Skeletal muscle cell (primary cell): ENCODE data around the gene DAB2IP.
A peak's percentile ranks its signal among the peaks of the same experiment; 100 is the strongest.
"Not testable (repeated sequence)": the region's sequence is repeated elsewhere in the genome, so short reads cannot be mapped to it uniquely, and the experiment has no call there.

Source experiments
- DNase-seq: peaks from one replicate; pipeline ENCODE4 v3.0.0-alpha.2; 2010; ENCODE audit warnings: low read depth
- H3K4me3 ChIP-seq: 2 replicates; pipeline ENCODE4 v1.5.1; 2011; ENCODE audit warnings: low read depth, mild to moderate bottlenecking, control low read depth, low read length, moderate library complexity

The DAB2IP gene

DNA sequence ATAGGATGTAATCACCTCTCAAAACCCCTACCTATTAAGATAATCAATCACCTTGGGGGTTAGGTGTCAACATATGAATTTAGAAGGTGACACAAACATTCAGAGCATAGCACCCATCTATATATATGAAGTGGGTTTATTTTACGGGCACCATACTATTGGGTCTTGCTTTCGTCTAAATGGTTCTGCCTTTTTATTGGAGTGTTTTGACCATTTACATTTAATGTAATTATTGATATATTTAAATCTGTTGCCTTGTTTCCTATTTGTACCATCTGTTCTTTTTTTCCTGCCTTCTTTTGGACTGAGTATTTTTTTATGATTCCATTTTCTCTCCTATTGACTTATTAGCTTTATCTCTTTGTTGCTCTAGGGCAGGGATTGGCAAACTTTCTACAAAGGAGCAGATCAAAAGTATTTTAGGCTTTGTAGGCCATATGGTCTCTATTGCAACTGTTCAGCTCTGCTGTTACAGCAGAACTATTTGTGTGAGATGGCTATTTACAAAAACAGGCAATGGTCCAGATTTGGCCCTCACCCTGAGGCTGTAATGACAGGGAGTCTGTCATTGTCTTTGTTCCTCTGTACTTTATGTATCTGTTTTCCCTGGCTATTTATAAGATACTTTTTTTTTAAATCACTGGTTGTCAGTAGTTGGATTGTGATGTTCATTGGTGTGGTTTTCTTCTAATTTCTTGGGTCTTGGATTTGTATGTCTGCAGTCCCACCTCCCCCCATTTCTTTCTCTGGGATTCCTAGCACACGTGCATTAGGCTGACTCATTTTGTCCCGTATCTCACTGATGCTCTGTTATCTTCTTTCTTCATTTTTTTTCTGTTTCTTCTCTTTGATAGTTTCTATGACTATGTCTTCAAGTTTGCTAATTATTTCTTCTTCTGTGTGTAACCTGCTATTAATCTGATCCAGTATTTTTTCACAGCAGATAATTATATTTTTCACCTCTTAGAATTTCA lies 127.1 kb downstream of the DAB2IP start:
- H3K4me3 ChIP-seq: no peak overlapping the region
- no peak for DNase-seq

DNA sequence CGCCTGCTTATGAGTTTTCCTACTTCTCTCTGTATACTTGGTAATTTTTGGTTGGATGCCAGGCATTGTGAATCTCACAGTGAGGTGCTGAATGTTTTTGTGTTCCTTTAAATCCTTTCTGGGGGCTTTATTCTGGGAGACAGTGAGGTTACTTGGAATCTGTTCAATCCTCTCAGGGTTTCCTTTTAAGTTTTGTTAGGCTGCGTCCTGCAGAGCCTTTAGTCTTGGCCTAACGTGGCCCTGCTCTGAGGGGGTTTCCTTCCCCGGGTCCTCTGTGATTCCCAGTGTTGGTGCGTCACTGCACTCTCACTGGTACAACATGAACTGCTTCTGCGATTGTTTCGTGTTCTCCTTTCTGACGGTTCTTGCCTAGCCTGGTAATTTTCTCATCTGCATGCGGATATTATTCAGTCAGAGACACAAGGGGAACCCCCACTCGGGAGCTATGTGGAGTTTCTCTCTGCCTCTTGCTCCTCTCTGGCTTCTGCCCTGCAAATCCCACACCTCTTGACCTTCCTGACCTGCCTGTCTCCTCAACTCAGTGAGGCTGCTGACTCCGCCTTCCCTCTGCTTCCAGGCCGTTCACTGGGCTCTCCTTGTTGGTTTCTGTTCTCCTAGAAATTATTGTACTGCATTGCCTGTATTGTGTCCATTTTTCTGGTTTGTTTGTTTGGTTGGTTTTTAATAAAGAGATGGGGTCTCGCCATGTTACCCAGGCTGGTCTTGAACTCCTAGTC lies 128.1 kb downstream of the DAB2IP start:
- H3K4me3 ChIP-seq: no peak overlapping the region
- DNase-seq: peak; percentile 36

DNA sequence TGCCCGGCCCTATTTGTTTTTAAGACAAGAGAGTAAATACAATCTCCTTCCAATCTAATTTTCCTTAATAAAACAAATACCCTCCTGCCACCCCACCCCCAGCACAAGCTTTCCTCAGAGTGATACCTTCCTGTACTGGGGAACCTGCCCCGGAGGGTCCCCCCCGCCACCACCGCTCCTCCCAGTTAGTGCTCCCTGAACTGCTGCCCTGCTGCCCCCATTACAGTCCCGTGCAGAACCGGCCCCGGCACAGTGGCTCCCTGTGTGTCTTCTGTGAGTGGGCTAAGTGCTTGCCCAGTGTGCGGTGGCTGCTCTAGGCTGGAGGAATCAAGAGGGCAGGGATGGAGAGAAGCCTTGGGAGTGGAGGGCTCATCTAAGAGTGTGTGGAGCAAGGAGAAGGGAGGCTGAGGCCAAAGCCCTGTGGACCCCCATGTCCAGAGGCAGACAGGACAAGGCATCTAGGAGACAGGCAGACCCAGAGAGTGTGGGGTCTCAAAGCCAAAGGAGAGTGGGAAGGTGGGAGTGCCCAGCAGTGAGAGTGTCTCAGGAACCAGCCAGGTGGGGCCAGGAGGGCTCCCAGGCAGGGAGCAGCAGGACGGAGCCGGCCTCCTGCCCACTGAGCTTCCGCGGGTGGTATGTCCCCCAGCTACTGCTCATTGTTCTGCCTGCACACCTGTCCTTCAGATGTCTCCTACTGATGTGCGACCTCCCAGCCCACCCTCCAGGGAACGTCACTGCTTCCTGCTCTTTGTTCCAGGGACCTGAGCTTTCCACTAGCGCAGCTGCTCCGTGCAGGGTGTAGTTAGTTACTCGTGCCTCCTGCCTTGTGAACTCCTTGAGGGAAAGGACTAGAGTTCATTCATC lies 129.0 kb downstream of the DAB2IP start:
- no peak for DNase-seq
- no peak overlapping the region for H3K4me3 ChIP-seq

DNA sequence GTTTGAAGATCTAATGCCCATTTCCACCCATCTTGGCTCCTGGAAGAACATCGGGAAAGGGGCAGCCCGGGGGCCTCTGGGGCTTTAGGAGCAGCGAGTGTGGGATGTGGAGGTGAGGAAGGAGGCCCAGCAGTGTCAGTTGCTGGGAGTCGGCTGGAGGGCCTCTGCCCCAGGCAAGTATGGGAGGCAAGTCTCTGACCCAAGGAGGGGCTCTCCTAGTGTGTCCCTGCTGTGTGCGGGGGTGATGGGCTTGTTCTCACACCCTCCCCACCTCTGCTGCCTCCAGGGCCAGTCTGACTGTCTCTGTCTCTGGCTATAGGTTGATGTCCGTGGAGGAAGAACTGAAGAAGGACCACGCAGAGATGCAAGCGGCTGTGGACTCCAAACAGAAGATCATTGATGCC lies 129.7 kb downstream of the DAB2IP start:
- DNase-seq: no peak
- no peak overlapping the region for H3K4me3 ChIP-seq

DNA sequence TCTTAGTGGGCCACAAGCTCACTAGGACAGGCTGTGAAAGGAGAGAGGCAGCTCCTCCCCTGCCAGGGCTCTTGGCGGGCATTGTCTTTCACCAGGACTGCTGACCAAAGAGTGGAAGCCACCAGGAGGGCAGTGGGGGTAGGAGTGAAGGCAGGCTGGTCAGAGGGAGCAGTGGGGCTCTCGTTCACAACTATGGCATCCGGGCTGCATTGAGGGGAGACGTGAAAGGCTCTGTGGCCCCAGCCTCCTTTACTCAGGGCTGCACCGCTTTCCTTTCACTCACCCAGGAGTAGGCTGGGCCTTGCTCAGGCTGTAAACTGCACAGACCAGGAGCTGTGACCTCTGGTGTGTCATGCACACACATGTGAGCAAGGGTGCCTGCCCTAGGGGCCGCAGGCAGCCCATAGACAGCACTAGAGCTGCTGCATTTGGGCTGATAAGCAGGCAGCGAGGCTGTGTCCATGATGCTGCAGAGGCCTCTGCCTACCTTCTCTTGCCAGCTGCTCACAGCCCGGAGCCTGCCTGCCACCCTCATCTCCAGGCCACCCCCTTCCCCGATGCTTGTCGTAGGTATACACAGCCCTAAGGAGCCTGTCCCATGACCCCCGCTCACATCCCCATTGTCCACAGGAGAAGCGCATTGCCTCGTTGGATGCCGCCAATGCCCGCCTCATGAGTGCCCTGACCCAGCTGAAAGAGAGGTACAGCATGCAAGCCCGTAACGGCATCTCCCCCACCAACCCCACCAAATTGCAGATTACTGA lies 130.4 kb downstream of the DAB2IP start:
- H3K4me3 ChIP-seq: no peak overlapping the region
- DNase-seq: no peak

DNA sequence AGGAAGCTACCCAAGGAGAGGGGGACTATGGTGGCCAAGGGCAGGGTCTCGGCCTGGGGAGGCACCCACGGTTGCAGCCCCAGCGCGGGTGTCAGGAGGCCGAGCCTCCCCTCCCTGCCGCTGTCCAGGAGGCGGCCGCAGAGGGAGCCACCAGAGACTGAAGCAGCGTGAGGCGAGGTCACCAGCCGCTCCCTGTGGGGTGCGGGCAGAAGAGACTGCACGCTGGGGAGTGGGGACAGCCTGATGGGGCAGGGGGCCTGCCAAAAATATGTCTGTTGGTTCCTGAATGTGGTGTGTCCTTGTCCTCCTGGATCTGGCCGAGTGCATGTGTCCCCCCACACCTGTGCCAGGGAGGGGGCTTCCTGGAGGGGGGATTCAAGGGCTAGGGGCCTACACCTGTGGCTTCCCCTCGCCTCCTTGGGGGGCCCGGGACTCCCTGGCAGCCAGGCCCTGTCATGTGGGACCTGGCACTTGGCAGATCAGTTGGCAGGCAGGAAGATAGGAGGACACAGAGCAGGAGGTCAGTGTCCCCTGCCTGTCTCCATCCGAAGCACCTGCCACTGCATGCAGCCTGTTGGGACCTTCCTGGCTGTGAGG lies 131.2 kb downstream of the DAB2IP start:
- H3K4me3 ChIP-seq: no peak overlapping the region
- DNase-seq: no peak

DNA sequence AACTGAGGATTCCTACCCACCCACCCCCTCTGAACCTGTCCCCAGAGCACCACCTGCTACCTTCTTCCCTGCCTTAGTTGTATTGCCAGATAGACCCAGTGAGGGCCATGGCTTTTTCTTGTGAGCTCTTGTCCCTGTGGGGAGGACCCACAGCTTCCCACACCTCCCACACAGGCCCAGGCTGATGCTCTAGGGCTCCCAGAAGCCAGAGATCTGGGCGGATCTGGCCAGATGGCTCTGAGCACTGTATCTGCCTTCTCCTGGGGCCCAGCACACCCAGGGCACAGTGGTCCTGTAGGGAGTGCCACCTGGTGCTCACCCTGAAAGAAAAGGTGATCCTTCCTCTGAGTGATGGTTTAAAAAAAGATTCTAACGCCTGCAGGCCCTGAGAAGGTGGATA lies 131.7 kb downstream of the DAB2IP start:
- no peak overlapping the region for H3K4me3 ChIP-seq
- no peak for DNase-seq

DNA sequence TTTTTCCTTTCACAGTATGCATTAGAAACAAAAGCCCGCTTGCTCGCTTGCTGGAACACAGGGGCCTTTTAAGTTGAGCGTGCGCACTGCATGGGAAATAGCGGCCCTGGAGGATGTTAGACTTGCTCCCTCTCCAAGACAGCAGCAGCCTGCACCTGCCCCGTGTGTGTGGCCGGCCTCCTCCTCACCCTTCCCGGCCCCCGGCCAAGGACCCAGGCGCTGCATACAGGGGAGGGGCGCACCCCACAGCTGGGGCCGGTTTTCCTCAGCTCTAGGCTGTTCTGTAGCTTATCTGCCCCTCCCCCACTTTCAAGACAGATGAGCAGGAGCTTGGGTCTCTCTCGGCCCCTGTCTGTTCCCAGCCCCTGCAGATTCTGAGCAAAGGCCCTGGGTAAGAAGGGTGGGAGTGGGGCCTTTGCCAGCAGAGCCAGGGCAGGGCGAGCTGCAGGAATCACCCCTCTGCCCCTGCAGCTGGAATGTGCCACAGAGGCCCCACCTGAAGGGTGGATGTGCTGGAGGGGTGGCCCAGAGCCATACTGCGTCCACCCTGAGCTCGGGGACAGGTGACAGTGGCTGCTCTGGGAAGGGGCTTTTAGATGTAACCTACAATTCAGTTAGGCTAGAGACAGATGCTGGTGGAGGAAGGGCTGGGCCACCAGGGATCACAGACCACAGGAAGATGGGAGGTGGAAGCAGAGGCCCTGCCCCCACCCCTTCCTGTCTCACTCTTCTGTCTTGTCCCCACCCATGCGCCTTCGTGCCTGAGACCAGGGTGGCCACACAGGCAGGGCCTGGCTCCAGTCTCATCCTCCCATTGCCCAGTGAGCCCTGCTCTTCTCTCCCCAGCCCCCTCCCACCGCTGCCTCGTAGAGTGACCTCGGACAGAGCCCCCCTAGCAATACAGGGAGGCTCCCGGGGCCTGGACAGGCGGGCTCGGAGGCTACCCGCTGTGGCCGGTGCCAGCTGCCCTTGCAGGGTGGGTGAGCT lies 132.4 kb downstream of the DAB2IP start:
- no peak for DNase-seq

DNA sequence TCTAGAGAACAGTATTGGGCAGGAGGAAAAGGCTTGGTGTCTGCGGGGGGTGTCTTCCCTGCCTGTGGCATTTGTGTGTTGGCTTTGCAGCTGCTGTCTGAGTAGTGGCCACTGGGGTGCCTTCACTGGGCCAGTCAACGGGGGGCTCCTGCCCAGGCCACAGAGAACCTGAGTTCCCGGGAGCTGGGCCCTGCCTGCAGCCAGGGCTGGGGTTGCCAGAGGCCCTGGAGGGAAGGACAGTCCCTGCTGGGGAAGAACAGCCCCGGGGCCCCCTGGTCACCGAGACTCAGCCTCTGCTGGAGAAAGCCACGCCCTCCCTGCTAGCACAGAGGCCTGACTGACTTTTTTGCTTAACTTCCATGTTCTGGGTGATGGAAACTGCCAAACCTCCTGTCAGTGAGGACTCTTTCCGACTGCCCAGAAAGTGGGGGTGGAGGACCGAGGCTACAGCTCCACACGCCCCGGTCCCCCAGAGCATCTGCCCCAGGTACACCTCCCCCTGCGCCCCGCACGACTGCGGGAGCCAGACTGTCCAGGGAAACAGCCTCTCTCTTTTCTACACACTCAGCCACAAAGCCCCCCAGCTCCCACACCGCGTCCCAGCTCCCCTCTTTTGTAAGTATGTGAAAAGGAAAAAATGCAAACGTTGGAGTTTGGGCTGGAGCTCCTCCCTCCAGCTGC lies 133.4 kb downstream of the DAB2IP start:
- no peak for DNase-seq
- no peak overlapping the region for H3K4me3 ChIP-seq

More for the DNA sequence above, 132.4 kb downstream of the DAB2IP start:
- no peak overlapping the region for H3K4me3 ChIP-seq

DNA sequence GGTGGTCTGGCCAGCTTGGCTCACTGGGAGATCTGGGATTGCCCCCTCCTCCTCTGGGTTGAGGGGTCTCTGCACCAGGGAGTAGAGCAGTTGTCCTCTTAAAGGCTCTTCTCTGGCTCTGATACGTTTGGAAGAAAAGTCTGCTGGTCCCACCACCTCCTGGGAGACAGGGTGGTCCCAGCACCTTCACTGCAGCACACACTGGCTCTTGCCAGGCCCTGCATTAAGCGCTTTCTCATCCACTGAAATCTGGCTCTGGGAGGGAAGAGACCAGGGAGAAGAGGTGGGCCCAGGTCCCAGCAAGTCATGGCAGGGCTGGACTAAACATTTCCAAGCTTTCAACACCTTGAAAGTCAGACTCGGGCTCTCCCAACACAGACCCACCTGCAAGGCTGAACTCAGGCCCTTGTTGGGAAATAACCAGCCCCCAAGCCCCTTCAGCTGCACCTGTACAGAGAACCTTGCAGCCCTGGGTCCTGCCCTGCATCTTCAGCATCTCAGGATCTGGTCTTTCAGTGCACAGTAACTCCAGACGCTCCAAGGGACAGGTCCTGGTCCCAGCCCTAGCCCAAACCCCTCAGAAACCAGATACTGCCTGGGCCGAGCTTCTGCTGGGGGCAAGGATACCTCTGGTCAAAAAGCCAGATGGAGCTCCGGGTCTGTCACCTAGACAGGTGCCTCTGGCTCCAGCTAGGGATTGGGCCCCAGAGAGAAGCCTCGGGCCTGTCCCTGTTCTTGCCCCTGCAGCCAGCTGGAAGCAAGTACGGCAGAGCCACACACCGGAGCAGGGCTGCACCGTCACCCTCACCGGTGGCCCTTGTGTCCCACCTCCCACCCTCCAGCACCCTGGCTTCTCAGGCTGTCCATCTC lies 134.5 kb downstream of the DAB2IP start:
- no peak overlapping the region for H3K4me3 ChIP-seq
- no peak for DNase-seq

DNA sequence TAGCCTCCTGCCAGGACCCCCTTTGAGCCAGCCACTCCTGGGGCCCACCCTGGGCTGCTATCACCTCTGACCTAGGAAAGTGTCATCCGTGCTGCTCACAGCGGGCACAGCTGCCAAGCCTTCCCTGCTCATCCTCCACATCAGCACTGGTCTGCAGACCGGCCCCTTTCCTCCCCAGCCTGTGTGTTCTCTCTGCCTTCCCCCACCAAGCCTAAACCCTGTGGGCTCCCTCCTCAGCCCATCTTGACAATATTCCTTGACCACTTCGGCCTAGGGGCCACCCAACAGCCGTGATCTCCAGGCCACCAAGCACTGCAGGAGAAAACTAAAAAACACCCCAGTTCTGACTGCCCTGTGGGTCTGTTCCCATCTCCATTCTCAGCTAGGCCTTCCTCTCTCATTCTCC lies 135.1 kb downstream of the DAB2IP start:
- no peak for DNase-seq
- H3K4me3 ChIP-seq: no peak overlapping the region

DNA sequence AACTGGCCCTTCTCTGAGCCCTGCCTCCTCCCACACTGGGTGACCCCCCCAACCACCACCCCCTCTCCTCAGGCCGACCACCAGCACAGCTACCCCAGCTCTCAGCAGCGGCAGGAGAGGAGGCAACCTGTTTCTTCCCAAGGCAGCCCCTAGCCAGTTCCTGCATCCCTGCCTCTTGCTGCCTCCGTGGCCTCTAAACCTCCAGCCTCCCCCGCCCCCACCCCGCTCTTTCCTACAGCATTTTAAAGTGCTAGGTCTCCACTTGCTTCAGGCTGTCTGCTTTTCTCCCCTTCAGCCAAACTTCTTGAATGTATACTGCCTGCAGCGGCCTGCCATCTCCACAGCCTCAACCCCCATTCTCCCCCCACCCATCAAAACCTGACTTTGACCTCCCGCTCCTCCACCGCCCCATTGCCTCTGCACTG lies 135.6 kb downstream of the DAB2IP start:
- no peak for DNase-seq
- H3K4me3 ChIP-seq: no peak overlapping the region

DNA sequence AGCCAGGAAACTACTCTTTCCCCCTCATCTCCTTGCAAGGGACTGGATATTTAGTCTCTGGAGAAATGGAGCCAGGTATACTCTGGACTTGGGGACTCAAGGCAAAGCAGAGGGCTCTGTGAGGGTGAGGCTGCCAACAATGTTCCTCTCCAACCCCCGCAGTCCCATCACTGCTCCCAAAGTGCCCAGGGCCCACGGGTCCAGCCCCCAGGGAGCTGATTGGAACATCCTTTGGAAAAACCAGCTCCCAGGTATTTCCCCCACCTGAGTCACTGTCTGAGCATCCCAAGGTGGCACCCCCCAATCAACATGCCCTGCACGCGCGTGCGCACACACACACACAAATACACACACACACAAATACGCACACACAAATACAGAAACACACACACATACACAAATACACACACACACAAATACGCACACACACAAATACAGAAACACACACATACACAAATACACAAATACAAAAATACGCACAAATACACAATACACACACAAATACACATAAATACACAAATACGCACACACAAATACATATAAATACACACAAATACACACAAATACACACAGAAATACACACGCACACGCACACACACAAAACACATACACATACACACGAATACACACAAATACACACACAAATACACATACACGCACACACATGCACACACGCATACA lies 137.4 kb downstream of the DAB2IP start:
- no peak overlapping the region for H3K4me3 ChIP-seq
- DNase-seq: no peak

DNA sequence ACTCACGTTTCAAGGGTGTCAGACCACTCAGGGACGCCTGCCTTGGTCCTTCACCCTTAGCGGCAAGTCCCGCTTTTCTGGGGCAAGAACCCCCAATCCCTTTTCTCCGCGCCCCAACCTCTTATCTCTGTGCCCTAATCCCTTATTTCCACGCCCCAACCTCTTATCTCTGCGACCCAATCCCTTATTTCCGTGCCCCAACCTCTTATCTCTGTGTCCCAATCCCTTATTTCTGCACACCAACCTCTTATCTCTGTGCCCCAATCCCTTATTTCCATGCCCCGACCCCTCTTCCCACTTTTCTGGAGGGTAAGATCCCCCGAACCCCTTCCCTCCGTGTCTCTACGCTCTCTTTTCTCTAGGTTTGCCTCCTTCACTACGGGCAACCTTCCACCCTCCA lies 139.4 kb downstream of the DAB2IP start:
- no peak for DNase-seq
- H3K4me3 ChIP-seq: no peak overlapping the region

DNA sequence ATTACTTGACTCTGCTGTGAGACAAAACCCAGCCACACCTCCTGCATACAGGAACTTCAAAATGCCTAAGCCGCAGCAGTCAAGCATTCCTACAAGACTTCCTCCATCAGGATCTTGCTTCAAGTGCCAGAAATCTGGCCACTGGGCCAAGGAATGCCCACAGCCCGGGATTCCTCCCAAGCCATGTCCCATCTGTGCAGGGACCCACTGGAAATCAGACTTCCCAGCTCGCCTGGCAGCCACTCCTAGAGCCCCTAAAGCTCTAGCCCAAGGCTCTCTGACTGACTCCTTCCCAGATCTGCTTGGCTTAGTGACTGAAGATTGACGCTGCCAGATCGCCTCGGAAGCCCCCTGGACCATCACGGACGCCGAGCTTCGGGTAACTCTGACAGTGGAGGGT lies 141.0 kb downstream of the DAB2IP start:
- DNase-seq, H3K4me3 ChIP-seq: not testable (repeated sequence)

DNA sequence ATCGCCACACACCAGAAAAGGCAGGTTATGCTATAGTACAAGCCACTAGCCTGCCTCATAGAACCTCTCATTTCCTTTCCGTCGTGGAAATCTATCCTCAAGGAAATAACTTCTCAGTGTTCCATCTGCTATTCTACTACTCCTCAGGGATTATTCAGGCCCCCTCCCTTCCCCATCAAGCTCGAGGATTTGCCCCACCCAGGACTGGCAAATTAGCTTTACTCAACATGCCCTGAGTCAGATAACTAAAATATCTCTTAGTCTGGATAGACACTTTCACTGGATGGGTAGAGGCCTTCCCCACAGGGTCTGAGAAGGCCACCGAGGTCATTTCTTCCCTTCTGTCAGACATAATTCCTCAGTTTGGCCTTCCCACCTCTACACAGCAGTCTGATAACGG lies 142.9 kb downstream of the DAB2IP start:
- not testable (repeated sequence) for H3K4me3 ChIP-seq, DNase-seq
